NCI-H524 treated with DMSO at 0.1 percent for 48 hours (cell line): ENCODE measurements around the gene ELOB.
"Not testable (repeated sequence)": the region's sequence is repeated elsewhere in the genome, so short reads cannot be mapped to it uniquely, and the experiment has no call there.

Experiments
- DNase-seq: peaks from one replicate; lab custom pipeline; 2025; lab: John Stamatoyannopoulos, UW

The ELOB gene

DNA sequence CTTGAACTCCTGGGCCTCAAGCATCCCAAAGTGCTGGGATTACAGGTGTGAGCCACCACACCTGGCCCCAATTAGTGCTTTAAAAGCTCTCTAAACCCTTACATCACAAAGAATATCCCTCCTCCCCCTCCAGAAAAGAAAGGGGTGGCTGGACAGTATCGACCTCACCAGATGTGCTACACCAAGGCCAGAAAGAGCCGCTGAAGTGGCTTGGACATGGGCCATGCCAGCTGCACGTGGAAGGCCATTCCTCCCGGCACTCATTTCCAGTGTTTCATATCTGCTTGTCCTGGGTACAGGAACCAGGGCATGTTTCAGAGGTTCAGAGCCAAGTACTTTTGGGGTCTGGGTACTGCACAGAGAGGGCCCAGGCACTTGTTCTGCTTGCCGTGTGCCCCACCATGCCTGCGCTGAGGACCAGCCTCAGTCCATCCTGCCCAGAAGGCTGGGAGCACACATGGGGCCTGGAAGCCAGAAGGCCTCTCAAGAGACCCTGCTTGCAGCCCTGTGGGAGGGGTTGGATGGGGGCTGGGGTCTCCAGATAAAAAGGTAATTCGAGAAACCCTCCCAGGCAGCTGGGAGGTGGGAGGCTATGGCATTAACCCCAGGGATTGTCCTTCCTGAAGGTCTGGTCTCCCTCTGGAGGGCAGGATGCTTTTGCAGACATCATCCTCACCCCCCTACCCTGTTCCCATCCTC, 28.2 kb downstream of the ELOB start:
- DNase-seq: no peak

DNA sequence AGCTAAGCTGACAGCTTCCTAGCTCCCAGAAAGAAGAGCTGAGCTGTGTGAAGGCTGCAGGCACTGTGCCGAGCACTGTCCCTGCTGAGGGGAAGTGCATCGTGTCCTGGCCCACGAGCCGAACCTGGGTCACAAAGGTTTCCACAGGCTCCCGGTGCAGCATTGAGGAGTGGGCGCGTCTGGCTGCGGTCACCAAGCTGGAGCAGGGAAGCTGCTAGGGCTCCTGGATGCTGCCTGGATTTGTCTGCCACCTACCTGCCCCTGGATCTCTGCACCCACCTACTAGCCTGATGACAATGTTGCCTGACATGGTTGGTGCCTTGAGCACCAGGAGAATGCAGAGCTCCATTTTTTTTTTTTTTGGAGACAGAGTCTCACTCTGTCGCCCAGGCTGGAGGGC, 31.1 kb downstream of the ELOB start:
- no peak for DNase-seq

DNA sequence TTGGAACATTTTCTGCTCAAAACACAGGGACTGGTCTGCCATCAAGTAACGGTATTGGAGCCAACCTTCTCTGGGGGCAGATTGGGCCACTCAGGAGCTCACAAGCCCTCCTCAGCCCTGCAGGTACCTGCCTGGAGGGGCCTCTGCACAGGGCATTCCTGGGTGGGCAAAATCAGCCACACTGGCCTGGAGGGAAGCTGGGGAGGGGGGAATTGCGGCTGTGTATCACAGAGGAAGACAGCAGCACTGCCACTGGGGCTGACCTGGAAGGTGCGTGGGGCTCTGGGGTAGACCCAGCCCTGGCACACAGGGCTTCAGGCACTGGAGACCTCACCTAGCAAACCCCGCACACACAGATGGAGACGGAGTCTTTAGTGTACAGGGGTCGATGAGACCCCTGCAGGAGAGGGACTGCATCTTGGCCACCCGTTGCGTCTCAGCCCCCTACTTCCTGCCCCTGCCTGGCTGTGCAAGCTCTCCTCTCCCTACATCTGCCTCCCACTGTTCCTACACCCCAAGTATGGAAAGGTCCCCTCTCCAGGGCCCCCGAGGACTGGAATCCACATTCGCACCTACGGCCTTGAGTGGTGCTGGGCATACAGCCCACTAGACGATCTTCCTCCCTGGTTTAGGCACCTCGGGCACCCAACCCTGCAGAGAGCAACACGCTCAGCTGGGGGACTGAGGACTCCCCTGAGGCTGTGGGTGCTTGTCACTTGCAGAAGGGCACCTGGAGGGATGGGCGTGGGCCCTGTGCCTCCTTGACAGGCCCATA, 31.8 kb downstream of the ELOB start:
- DNase-seq: no peak

DNA sequence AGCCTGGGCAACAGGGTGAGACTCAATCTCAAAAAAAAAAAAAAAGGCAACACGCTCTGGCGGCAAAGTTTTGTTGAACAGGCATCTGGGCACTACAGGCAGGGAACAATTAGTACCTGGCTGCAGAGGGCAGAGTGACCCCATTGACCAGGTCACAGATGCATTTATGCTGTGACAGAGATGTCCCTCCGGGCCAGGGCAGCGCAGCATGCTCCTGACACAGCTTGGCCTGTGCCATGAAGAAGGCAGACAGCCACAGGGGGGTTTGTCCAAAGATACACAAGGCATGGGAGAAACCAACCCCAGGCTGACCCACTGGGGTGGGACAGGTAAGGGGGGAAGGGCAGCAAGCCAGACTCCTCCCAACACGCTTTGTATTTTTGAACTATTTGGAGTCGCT, 32.4 kb downstream of the ELOB start:
- DNase-seq: no peak

DNA sequence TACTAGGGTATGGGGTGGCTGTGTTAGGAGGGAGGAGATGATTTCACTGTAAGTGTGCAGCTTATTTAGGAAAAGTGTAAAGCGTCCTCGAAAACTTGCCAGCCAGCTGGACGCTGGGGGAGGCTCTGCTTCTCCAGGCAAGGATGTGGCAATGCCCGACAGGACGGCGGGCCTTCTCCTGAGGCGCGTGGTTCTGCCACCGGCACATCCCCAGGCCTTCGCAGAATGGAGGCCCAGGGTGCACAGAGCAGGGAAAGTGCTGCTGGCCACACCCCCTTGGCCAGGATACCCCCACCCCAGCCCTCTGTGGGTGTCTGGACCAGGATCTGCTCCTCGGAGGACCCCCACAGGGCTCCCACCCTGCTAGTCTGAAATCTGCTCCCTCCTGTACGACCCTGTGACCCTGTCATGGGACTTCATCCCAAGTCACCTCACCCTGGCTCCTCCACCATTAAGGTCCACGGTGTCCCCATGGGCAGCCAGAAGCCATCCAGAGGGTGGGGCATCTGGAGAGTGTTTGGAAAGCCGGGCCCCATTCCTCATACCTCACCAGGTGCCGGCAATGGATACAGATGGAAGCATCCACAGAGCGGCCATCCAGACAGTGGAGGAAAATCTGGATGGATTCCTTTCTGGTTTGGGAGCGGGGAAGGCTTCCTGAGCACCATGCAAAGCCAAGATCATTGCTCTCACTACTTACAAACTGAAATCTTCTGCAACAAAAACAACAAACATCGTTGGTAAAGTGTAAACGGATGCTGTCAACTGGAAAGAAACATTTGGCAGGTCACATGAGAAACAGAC, 33.9 kb downstream of the ELOB start:
- no peak for DNase-seq

DNA sequence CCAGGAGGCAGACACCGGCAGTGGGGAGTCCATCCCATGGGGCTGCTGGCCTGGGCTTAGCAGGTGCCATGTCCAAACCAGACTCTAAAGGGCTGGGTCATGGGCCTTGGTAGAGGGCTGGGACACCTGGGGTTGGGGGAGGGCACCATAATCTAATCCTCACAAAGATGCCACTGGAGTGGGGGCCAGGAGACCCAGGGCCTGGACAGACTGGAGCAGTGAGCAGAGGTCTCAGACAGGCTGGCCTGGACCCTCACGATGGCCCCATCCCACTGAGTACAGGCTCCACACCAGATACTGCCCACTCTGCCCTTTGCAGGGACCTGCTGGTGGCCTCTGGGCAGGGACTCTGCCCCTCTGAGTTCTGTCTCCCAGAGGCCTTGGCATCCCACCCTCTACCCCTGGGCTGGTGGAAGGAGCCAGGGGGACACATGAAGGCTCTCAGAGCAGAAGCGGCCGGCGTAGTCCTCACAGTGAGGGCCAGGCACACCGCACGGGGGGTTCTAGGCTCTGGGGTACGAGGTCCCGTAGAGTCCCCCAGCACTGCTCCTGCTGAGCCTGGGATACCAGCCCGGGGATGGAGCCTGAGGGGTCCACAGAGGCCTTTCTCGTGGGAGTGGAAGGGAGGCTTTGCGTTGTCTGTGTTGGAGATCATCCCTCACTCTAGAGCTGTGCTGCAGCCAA, 34.6 kb downstream of the ELOB start:
- DNase-seq: no peak

DNA sequence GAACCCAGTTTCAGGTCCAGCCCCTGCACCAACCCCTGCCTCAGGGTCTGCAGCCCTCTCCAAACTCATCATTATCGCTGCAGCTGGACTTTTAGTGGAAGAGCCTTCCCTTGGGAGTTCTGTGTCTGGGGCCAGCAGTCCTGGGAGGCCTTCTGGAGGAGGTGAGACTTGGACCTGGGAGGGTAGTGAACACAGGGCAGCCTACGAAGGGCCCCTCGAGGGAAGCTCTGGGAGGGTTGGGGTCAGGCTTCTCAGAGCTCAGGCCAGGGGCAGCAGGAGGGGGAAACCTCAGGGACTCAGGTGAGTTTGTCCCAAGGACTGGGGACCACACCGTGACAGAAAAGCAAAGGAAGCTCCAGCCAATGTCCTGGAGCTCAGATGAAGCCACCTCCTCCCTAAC, 35.9 kb downstream of the ELOB start:
- DNase-seq: no peak

DNA sequence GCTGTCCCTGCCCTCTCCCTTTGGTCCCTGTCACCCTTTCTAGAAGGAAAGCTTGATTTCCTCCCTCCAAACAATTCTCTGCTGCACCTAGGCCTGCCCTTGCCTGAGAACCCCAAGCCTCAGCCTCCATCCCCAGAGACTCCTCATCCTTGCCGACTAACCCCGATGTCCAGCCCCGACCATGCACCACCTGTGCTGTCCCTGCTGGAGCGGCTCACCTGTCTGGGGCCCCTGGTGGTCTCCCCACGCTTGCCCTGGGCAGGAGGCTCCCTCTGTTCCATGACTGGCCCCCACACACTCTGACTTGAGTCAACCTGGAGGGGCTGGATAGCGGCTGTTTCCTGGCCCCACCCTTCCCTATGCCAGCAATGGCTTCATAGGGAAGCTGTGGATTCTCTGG, 36.6 kb downstream of the ELOB start:
- DNase-seq: no peak

DNA sequence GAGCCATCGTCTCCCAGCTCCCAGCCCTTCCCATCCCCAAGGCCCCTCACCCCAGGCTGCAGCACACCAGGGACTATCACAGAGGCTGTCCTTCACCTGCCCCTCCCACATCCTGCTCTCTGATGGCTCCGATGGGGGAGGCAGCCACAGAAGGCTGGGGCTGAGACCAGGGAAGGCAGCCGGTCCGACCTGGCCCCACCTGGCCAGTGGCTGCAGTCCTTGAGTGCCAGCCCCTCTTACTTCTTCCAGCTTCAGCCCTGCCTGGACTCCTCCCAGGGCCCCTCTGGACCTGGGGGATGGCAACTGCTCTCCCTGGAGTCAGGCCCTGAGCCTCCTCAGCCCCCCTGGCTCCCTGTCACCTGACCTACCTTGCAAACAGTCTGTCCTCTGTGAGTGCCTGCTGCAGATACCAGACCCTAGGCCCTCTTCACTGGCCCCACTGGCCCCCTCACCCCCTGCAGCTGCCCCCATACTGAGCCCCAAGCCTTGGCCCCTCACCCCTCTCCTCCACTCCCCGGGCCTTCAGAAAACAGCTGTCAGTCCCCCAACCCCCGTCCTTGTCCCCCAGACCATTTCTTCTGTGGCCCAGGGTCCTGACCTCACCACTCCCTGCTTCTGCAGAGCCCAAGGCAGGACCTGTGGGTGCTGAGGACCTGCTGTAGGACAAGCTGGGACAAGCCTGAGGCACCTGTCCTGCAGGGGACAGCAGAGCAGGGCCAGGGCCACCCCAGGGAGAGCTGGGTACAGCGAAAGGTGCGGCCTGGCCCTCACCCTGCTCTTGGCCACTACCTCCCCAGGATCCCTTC, 37.3 kb downstream of the ELOB start:
- DNase-seq: no peak

DNA sequence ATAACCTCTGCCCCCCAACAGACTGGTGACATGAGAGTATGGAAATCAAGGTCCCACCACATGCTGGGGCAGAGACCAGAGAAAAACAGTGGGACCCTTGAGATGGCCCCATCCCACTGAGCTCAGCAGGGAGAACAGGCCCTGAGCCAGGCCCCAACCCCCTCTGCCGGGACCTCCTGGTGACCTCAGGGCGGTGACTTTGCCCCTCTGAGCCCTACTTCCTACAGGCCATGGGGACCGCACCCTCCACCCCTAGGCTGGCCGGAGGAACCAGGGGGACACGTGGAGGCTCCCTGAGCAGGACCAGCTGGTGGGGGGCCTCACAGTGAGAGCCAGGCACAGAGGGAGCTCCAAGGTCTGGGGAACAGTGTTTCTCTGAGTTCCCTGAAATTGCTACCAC, 38.5 kb downstream of the ELOB start:
- no peak for DNase-seq

DNA sequence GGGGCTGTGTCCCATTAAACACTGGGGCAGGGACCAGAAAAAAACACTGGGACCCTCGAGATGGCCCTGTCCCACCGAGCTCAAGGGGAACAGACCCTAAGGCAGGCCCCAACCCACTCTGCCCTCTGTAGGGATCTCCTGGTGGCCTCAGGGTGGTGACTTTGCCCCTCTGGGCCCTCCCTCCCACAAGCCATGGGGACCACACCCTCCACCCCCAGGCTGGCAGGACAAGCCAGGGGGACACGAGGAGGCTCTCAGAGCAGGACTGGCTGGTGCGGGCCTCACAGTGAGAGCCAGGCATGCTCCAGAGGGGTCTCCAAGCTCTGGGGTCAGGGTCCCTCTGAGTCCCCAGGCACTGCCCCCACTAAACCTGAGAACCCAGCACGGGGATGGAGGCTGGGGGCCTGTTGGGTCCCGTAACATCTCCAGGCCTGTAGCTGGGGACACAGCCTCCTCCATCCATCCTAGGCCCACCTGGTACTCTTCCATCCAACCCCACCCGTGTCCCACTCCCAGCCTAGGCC, 39.1 kb downstream of the ELOB start:
- no peak for DNase-seq

DNA sequence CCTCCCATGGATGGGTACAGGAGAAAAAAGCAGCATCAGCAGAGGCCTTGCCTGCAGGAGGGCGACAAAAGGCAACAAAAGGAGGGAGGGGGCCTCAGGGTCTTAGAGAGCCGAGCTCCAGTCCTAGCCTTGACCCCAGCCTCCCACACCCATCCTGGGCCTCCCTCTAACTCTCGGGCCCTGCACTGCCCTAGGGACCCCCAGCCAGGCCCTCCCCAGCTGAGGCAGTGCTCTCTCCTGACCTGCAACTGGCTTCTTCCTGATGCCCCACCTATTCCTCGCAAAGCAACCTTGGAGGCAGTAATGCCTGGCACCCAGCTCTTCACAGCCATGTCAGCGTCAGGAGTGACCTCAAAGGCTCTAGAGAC, 39.9 kb downstream of the ELOB start:
- DNase-seq: no peak

DNA sequence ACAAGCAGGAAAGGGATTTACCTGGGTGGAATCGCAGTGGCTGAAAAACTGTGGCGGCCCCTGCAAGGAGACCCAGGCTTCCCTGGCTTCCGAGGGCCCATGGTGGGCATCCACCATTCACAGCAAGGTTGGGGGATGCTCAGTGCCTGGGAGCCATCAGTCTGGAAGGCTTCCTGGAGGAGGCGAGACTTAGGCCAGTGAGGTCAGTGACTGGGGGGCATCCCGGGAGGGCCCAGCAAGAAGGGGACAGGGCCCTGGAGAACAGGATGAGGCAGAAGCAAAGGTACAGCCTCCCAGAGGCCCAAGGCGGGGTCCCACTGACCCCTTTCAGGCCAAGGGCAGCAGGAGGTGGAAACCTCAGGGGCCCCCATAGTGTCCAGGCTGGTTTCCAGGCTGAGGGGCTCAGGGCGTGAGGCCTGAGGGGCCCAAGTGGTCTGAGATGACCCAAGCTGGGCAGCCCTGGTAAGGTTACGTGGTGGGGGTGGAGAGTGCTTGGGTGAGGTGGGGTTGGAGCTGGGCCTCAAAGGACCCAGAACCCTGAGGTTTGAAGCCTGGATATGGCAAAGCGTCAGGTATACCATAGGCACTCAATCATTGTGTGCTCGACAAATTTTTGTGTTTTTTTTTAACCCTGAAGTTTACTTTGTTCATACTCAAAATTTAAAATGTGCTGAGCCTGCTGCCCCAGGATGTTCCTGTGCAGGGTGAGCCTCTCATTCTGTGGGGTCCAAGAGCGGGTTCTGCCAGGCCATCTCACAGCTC, 40.4 kb downstream of the ELOB start:
- no peak for DNase-seq

DNA sequence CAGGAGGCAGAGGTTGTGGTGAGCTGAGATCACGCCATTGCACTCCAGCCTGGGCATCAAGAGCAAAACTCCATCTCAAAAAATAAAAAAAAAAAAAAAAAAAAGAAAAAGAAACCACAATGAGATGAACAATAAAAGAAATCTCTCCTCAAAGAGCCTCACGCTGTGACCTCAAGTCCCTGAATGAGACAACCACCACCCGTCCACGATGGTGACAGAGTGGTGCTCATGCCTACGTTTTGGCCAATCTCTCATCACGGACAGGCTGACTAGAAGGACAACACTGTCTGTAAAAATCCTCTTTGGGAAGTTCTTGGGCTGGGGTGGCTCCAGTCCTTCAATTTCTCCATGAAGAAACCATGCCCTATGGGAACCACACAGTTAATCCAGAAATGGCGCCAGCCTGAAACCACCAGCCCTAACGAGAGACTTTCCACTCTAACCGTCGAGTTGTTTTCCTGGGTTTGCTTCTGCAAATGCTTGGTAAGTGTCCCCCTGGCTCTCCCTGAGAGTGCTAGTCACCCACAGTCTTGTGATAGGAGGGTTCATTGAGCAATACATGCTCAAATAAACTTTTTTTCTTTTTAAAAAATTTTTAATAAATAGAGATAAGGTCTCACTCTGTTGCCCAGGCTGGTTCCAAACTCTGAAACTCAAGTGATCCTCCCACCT, 42.1 kb downstream of the ELOB start:
- no peak for DNase-seq

DNA sequence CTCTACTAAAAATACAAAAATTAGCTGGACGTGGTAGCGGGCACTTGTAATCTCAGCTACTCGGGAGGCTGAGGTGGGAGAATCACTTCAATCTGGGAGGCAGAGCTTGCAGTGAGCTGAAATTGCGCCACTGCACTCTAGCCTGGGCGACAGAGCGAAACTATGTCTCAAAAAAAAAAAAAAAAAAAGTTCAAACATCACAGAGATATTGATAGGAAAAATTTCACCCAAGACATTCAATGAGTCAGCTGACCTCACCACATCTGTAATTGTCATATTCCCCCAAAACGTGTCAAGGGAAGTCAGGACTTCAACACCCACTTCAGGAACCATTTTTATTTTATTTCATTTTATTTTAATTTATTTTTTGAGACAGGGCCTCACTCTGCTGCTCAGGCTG, 49.0 kb downstream of the ELOB start:
- DNase-seq: no peak

DNA sequence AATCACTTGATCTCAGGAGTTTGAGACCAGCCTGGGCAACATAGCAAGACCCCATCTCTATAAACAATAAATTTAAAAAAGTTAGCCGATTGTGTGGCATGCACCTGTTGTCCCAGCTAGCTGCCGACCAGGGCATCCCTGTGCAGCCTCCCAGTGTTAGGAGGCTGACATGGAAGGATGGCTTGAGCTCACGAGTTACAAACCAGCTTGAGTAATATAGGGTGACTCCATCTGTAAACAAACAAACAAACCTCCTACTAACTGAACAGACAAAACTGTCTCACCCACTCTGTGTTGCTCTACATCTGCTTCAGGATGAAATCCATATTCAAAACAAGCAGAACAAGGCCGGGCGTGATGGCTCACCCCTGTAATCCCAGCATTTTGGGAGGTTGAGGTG, 50.2 kb downstream of the ELOB start:
- no peak for DNase-seq

DNA sequence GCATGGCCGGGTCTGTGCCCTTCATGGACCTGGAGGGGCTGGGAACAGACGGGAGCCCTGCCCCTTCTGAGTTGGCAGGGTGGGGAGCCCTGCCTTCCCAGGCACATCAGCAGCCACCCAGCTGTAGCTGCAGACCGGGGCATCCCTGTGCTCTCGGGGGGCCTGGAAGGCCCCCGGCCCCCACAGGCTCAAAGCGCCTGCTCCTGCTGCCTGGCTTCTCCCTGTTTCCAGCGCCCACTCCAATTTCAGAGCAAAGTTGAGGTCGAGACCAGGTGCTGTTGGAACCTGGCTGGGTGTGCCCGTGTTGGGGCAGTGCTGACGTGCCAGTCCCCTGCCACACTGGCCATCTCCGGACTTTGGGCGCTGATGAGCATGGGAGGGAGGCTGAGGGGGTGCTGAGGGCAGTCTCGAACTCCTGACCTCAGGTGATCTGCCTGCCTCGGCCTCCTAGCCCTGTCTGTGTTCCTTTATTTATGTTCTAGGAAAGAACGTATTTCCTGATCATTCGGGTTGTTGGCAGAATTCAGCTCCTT, 52.2 kb downstream of the ELOB start:
- no peak for DNase-seq

DNA sequence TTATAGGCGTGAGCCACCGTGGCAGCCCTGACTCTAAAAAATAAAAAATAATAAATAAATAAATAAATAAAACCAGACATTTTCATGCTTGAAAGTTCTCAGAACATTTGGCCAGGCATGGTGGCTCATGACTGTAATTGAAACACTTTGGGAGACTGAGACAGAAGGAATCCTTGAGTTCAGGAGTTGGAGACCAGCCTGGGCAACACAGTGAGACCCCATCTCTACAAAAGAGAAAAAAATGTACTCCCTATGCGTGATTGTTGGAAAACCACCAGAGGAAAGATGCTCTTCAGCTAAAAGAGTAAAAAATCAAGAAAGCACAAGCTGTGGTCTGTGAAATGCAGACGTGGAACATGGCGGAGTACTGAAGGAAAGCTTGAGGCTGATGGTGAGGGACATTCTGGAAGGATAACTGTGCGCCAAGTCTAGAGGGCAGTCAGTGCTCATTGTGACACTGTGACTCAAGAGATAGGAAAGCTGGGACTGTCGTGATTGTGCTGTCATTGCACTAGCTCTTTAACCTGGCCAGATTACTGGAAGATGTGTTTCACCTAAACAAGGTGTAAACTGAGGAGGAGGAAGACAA, 52.9 kb downstream of the ELOB start:
- no peak for DNase-seq

DNA sequence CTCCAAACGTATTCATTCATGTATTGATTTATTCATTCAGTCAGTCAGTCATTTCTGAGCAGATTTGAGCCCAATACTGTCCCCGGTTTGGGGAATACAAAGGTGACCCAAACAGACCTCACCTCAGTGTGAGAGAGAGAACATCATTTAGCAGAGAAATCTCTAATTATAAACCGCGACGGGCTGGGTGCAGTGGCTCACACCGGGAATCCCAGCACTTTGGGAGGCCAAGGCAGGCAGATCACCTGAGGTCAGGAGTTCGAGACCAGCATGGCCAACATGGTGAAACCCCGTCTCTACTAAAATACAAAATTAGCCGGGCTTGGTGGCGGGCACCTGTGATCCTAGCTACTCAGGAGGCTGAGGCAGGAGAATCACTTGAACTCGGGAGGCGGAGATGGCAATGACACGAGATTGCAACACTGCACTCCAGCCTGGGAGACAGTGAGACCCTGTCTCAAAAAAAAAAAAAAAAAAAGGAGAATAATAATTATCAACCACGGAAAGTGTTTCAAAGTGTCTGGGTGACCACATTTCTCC, 55.4 kb downstream of the ELOB start:
- DNase-seq: not testable (repeated sequence)
